Measurements from ENCODE around the gene COA4.
"Not testable (repeated sequence)": the region's sequence is repeated elsewhere in the genome, so short reads cannot be mapped to it uniquely, and the experiment has no call there.

Gene COA4

DNA sequence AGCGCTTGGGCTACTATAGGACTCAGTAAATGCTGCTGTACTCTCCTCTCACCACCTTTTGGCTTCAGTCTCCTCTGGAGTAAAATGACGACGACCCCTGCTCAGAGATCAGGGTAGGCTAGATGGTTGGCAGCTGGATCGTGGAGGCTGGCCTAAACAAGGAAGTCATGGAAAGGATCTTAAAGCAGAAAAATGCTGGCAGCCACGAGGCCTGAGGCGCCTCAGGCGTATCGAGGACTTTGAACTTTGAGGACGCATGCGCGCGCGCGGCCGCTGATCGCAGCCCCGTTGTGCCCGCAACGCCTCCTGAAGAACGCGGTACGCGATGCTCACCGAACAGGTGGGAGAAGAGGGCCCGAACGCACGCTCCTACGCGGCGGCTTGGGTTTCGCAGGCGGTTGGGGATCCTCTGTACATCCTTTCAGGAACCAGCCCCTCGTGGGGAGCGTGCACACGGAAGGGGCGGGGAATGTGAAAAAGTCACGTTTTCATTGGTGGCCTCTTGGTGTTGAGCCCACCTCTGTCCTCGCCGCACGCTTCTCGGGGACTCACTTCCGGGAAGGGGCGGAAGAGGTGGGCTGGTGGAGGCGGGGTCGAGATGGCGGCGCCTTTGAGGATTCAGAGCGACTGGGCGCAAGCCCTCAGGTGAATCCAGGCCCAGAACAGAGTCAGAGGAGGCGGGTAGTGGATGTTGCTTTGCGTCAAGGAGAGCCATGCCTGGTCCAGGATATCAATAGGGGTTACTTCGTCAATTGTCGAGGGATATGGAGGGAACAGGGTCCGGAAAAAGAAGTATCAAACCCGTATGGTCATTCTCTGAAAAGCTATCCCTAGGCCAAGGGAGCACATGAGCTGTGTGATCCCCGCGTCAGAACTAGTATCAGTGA is at the start of gene COA4, which contains the start of gene PAAF1:
TSS of gene COA4 (minus strand) at position 423 of the 887 bp plus-strand sequence. CDS start 3,468 bp downstream, outside the sequence.
TSS of gene PAAF1 (plus strand) at position 576 of the 887 bp plus-strand sequence. CDS start at position 599, 23 bp downstream.
- peak; percentile 85 for DNase-seq (ENCODE audit: low read depth, low spot score)

GRCh38 chr11:73921180-73921579 is 44.5 kb upstream of the COA4 start:
- no peak for DNase-seq (ENCODE audit: low read depth, low spot score)

DNA sequence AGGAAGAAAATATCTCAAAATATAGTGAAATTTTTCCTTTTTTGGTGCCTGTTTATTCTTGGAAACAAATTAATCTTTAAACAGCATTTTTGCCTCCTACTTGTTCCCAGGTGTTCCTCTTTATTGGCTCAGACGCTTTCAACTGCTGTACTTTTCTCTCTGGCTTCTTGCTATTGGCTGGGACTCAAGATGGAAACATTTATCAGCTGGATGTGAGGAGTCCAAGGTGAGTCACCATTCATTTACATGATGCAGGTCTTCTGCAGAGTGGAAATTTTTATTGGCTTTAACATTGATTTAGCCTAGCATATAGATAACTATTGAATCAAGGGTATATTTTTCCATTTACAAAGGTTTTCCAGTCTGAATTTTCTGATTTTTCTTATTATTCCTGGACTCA is 39.8 kb upstream of the COA4 start:
- no peak for DNase-seq (ENCODE audit: low read depth, low spot score)

DNA sequence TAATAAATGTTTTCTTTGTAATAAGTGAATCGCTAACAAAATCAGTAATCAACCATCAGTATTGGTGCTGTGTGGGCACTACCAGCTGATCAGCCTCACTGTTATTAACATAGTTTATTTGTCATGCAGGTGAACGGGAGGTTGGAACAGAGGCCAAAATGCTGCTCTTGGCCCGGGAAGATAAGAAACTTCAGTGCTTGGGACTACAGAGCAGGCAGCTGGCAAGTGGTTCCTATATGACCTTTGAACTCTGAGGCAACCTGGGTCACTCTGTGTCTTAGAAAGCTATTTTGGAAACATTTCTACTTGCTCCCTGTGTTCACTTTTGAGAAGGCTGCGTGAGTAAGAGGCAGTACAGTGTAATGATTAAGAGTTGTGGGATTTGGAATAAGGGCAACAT is 37.6 kb upstream of the COA4 start:
- DNase-seq (ENCODE audit: low read depth, low spot score) = no peak

DNA sequence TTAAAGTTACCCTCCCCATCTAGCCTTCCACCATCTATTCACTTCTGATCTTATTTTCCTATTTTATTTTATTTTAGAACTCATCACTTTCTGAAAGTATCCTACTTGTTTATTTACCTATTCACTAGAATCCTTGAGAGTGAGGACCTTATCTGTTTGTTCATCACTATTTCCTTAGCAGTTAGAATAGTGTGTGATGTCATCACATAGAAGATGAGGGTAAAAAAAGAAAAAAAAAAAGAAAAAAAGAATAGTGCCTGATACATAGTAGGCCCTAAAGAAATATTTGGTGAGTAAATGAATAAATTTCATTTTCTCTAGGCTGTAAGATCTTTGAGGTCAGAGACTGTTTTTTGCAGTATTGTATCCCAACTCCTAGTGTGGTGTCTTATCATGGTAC is 36.8 kb upstream of the COA4 start:
- DNase-seq (ENCODE audit: low read depth, low spot score) = no peak

- DNase-seq (ENCODE audit: low read depth, low spot score) = no peak
Measured at GRCh38 chr11:73912026-73912425, 35.4 kb upstream of the COA4 start.

GRCh38 chr11:73907191-73907590 is 30.5 kb upstream of the COA4 start:
- no peak for DNase-seq (ENCODE audit: low read depth, low spot score)

GRCh38 chr11:73902303-73902702 is 25.7 kb upstream of the COA4 start:
- DNase-seq (ENCODE audit: low read depth, low spot score) = no peak

DNA sequence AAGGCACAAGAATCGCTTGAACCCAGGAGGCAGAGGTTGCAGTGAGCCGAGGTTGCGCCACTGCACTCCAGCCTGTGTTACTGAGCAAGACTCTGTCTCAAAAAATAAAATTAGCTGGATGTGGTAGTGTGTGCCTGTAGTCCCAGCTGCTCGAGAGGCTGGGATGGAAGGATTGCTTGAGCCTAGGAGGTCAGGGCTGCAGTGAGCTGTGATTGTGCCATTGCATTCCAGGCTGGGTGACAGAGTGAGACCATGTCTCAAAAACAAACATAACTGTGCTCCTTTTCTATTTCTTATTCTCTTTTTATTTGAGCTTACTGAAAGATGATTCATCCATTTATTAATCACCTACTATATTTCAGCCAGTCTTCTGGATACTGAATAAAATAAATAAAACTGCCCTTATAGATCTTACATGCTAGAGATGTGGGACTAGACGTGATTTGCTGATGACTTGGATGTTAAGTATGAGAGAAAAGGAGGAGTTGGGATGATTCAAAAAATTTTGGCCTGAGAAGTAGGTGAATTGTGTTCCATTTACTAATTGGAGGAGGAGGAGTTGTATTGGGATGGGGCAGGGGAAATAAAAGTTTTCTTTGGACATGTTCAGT is 18.2 kb upstream of the COA4 start:
- no peak for DNase-seq (ENCODE audit: low read depth, low spot score)

DNA sequence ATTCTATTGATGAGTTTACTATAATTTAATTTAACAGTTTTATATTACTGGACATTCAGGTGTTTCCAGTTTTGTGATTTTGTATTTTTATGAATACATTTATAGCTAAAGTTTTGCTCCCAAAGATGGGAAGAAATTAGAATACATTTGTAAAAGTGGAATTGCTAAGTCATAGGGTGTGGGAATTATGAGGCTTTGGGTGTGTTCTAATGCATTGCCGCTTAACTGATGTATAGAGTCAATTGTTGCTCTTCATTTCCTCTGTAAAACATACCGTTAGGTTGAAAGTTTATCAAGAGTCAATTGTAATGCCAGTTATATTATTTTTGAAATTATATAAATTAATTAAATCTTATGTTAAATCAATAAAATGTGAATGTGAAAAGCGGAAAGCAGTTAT is 16.4 kb upstream of the COA4 start:
- no peak for DNase-seq (ENCODE audit: low read depth, low spot score)

GRCh38 chr11:73889536-73889935 is 12.9 kb upstream of the COA4 start:
- no peak for DNase-seq (ENCODE audit: low read depth, low spot score)

DNA sequence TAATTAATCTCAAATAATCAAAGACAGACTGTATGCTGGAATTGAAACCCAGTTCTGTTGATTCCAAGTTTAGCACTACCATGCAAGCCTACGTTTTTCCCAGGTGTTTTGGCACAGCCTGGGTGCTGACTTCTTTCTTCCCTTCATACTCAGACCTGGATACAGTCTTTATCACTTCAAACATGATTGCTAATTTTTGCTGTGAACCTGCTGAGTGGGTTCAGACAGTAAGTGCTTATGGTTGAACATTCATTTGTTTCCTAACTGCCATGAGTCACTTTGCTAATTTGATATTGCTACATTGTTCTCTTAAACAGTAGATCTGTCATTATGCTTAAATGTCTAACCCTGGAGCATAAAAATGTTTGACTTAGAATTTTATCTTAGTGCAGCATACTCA is 12.4 kb upstream of the COA4 start:
- no peak for DNase-seq (ENCODE audit: low read depth, low spot score)

DNA sequence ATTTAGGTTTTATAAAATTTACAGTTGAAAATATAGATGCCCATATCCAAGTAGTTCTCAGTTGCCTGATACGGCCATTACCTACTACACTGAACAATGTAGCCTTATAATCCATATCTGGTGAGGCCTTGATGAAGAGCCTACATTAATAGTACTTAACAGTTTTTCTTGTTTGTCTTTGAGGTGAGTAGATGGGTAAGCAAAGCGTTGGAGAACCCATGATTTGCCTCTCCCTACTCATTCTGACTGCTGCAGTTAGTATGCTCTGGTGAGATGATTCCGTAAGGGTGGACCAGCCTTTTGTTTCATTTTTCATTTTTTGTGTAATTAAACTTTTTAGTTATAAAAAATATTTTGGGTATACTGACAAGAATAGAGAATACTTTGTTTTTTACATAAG is 11.6 kb upstream of the COA4 start:
- DNase-seq (ENCODE audit: low read depth, low spot score) = no peak

DNA sequence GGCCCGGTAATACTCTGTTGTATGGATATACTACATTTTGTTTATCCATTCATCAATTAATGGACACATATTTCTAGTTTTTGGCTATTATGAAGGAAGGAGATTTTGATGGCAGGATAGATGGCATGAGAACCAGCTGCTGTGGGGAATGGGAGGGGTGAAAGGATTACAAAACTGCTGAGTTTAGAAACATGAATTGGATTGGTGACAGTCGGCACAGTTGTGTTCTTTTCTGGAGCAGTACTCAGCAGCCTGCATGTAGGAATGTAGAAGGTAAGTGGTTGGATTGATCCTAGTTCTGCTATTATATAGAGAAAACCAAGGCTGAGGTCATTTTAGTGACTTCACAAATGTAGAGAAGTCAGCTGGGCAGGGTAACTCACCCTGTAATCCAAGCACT is 7.2 kb upstream of the COA4 start:
- DNase-seq (ENCODE audit: low read depth, low spot score) = no peak

GRCh38 chr11:73880449-73880848 is 3.8 kb upstream of the COA4 start:
- not testable (repeated sequence) for DNase-seq (ENCODE audit: low read depth, low spot score)

DNA sequence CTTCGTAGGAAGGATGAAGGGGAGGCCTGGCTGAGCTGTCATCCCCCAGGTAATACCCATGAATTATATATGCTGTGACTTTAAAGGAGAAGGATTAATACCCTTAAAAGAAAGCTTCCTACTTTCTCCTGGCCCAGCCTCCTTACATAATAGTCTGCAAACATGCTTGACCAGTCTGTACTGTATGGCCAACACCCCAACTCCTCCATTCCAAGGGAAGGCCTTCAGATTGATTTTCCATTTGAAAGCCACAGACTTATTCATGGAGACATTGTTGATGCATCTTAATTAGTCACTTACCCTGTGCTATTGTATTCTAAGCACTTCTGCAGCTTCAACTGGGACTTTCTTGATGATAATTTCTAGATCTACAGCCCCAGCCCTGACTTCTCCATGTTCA is 2.1 kb upstream of the COA4 start:
- DNase-seq (ENCODE audit: low read depth, low spot score) = no peak

GRCh38 chr11:73875840-73876239 is 806 bp downstream of the COA4 start:
- no peak for DNase-seq (ENCODE audit: low read depth, low spot score)

- no peak for DNase-seq (ENCODE audit: low read depth, low spot score)
Measured at GRCh38 chr11:73875380-73875779, 1.3 kb downstream of the COA4 start.

DNA sequence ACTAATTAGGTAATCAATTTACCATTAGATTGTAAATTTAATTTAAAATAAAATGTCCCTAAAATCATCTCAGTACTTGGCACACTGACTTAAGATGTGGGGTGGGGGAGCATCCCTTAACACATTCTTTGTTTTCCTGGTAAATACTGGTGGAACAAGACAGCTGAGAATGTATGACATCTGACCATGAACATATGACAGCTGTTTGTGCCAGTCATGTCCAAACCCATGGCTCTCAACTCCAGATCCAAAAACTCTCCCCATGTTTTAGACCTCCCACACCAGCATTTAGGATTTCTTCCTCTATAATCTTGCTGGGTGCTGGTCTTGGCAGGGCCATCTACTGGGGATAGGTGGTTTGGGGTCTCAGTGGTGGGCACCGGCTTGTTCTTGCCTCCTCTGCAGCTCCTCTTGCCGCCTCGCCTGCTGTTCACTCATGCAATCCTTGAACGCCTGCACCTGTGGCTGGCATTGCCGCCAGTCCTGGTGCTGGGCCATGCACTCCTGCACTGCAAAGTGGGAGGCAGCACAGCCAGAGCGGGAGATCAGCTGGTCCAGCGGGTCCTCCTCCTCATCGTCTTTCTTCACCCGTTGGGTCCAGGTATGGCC is 3.8 kb downstream of the COA4 start:
- no peak for DNase-seq (ENCODE audit: low read depth, low spot score)

DNA sequence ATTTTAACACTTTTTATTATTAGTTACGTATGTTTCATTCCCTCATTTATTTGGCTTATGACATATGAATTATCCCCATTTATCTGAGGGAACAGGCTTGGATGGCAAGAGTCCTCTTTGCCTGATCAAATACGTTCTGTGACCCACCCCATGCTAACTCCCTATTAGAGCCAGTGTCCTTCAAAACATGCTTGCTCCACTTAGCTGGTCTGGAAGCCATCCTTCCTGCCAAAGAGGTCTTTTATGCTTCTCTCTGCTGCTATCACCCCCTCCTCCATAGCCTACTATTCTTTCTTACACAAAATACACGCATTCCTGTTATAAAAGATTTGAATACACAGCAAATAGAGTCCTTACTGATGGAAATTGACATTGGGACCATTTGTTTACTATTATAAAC is 6.4 kb downstream of the COA4 start:
- no peak for DNase-seq (ENCODE audit: low read depth, low spot score)

DNA sequence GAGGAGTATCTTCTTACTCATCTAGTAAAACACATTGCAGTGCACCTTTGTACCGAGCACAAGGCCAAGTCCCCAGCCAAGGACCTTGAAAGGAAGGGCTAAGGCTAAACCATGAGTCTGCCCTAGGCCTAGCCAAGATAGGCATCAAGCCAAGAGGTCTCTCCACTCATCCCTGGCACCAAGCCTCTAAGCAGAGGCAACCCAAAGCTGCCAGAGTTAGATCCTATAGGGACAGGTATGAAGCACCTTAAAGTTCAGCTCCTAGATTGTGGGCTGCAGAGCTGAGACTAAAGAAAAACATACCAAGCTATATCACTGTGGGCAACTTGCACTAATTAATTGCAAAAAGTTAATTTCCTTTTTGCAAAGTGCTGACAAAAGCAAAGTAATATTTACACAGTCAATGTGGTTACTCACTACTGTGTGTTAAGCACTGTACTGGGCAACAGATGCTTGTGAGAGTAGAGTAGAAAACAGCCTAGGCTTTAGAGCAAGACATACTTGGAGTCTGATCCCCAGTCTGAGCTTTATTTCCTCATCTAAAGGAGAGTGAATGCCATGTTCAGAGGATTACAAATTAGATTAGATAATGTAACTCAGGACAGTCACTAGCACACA is 7.2 kb downstream of the COA4 start:
- DNase-seq (ENCODE audit: low read depth, low spot score) = no peak

GRCh38 chr11:73866586-73866996 is 10.1 kb downstream of the COA4 start:
- no peak for DNase-seq (ENCODE audit: low read depth, low spot score)
